ENCODE data around the gene IL1R2.

The IL1R2 gene

GRCh38 chr2:101989740-101990460 lies 1.9 kb upstream of the IL1R2 start:
- H3K27ac ChIP-seq: no peak overlapping the region
- H3K36me3 ChIP-seq (ENCODE audit: control insufficient read depth, insufficient read depth, low read length): no peaks in the 10 kb centered on the region
- no peak overlapping the region for H3K4me3 ChIP-seq (ENCODE audit: low read depth, low read length)
- TF ChIP-seq CTCF (IDR thresholded peaks at IDR 0.05): no peak
- H2AFZ ChIP-seq: no peak overlapping the region
- H3K4me1 ChIP-seq: peaks cover 31% of the 10 kb centered on the region
- H3K79me2 ChIP-seq: no peaks in the 10 kb centered on the region
- no peak overlapping the region for H3K4me2 ChIP-seq (ENCODE audit: low read length)
- H3K9me3 ChIP-seq (ENCODE audit: control insufficient read depth, low read length): no peaks in the 10 kb centered on the region
- H3K9ac ChIP-seq: no peak overlapping the region
- no peaks in the 10 kb centered on the region for H3K27me3 ChIP-seq (ENCODE audit: control insufficient read depth, insufficient read depth, low read length)

GRCh38 chr2:101993772-101994171 lies 2.0 kb downstream of the IL1R2 start:
- Histone ChIP-seq H3K9me3 (ENCODE audit: control insufficient read depth, low read length) (no peaks in the 10 kb centered on the region), H3K4me3 (ENCODE audit: low read depth, low read length) (no peak overlapping the region), H3K9ac (no peak overlapping the region), H3K4me1 (peaks cover 3% of the 10 kb centered on the region), H3K27me3 (ENCODE audit: control insufficient read depth, insufficient read depth, low read length) (no peaks in the 10 kb centered on the region), H3K4me2 (ENCODE audit: low read length) (no peak overlapping the region), H3K79me2 (no peaks in the 10 kb centered on the region), H3K27ac (no peak overlapping the region), H2AFZ (no peak overlapping the region), H3K36me3 (ENCODE audit: control insufficient read depth, insufficient read depth, low read length) (no peaks in the 10 kb centered on the region)
- no peak for TF ChIP-seq CTCF (IDR thresholded peaks at IDR 0.05)

GRCh38 chr2:101995019-101995418 lies 3.3 kb downstream of the IL1R2 start:
- Histone ChIP-seq H3K9ac (no peak overlapping the region), H3K4me1 (no peaks in the 10 kb centered on the region), H3K4me3 (ENCODE audit: low read depth, low read length) (no peak overlapping the region), H3K36me3 (ENCODE audit: control insufficient read depth, insufficient read depth, low read length) (no peaks in the 10 kb centered on the region), H3K79me2 (no peaks in the 10 kb centered on the region), H2AFZ (no peak overlapping the region), H3K27me3 (ENCODE audit: control insufficient read depth, insufficient read depth, low read length) (no peaks in the 10 kb centered on the region), H3K27ac (no peak overlapping the region), H3K9me3 (ENCODE audit: control insufficient read depth, low read length) (no peaks in the 10 kb centered on the region), H3K4me2 (ENCODE audit: low read length) (no peak overlapping the region)
- no peak for TF ChIP-seq CTCF (IDR thresholded peaks at IDR 0.05)

GRCh38 chr2:101995804-101996203 lies 4.0 kb downstream of the IL1R2 start:
- Histone ChIP-seq H3K79me2 (no peaks in the 10 kb centered on the region), H3K4me1 (no peaks in the 10 kb centered on the region), H3K4me3 (ENCODE audit: low read depth, low read length) (no peak overlapping the region), H3K27ac (no peak overlapping the region), H3K9me3 (ENCODE audit: control insufficient read depth, low read length) (no peaks in the 10 kb centered on the region), H2AFZ (no peak overlapping the region), H3K9ac (no peak overlapping the region), H3K27me3 (ENCODE audit: control insufficient read depth, insufficient read depth, low read length) (no peaks in the 10 kb centered on the region), H3K36me3 (ENCODE audit: control insufficient read depth, insufficient read depth, low read length) (no peaks in the 10 kb centered on the region), H3K4me2 (ENCODE audit: low read length) (no peak overlapping the region)
- no peak for TF ChIP-seq CTCF (IDR thresholded peaks at IDR 0.05)

GRCh38 chr2:101998556-101998895 lies 6.8 kb downstream of the IL1R2 start:
- no peaks in the 10 kb centered on the region for H3K79me2 ChIP-seq
- no peaks in the 10 kb centered on the region for H3K36me3 ChIP-seq (ENCODE audit: control insufficient read depth, insufficient read depth, low read length)
- no peak overlapping the region for H3K4me3 ChIP-seq (ENCODE audit: low read depth, low read length)
- no peaks in the 10 kb centered on the region for H3K4me1 ChIP-seq
- H3K4me2 ChIP-seq (ENCODE audit: low read length): no peak overlapping the region
- H3K9ac ChIP-seq: no peak overlapping the region
- no peaks in the 10 kb centered on the region for H3K27me3 ChIP-seq (ENCODE audit: control insufficient read depth, insufficient read depth, low read length)
- H2AFZ ChIP-seq: no peak overlapping the region
- no peak overlapping the region for H3K27ac ChIP-seq
- no peak for TF ChIP-seq CTCF (IDR thresholded peaks at IDR 0.05)
- H3K9me3 ChIP-seq (ENCODE audit: control insufficient read depth, low read length): no peaks in the 10 kb centered on the region

Data from parathyroid adenoma (tissue), 2 donors.